ENCODE results near the gene SLC6A3.

- TF ChIP-seq CTCF (IDR thresholded peaks at IDR 0.05 in 4 of 5, conservative IDR thresholded peaks at IDR 0.05 in 1 of 5) (no peak), POLR2A (IDR thresholded peaks at IDR 0.05) (no peak)
Measured at GRCh38 chr5:1371218-1371971, 73.8 kb downstream of the SLC6A3 start.
